Raji (cell line): ENCODE measurements around the gene PSMG4.

Source experiments
- POLR2A ChIP-seq: IDR thresholded peaks from 2 replicates; pipeline ENCODE4 v1.6.1; 2011; ENCODE audit warnings: low read depth, low read length, control low read depth; ENCODE audit not compliant: insufficient read depth

Gene PSMG4

DNA sequence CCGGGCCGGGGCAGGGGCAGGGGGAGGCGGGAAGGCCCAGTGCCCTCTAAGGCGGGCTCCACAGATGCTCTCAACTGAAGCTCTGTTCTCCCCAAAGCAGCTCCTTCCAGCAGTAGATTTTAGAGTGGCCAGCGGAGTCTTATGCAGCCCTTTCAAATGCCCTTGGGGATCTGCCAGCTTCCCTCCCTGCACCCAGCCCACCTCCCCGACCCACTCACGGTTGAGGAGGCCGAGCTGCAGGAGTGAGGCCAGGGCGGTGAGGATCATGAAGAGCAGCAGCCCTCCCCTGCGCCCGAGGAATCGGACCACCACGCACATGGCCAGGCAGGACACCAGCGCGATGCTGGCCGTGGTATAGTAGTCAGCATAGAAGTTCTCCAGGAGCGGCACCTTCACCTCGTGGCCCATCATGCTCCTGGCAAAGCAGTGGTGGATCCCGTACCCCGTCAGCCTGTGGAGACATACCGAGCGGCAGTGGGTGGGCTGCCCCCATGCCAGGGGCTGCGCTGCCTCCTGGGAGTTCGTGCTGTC lies 28.0 kb downstream of the PSMG4 start:
- no peak for TF ChIP-seq POLR2A

DNA sequence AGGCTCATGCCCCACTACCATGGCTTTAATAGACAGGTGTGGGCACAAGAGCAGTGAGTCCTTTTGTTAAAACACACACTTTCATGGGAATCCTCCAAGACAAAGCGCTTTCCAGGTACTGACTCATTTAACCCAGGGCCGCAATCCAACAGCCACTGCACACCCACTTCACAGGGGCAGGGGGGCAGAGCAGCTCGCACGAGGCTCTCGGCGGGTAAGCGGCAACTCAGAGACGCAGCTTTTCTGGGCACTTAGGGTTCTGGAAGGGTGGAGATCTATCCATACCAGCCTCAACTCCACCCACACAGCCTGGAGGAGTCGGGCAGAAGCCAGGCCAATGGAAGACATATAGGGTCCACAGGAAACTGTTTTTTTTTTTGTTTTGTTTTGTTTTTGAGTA lies 28.6 kb downstream of the PSMG4 start:
- no peak for TF ChIP-seq POLR2A

DNA sequence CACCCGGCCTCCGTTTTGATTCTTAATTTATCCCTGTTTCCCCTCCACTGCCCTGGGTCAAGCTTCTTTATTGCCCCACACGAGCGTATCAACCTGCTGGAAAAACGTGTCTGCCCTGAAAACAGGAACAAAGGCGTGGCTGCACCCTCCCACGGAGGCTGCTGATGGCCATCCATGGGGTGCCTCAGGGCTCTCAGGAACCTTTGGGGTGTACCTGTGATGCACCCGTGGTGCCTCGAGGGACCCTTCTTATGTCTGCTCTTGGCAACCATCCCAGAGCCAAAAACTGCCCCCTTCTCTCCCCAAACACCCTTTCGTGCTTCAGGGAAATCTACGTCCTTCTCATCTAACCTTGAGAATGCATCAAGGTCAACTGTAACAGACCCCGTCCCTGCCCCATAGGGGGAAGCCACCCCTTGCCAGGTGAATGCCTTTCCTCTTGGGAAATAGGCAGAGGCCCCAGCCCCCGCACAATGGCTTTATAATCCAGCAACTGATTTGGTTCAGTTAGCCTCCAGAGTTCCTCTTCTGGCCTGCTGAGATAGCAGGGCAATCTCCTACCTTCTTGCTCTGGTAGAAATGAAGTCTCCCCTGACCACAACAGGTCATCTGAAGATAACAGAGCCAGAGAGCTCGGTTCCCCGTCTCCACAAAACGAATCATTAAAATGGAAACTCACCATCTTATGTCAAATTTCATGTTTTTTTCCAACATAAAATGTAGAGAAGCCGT lies 29.4 kb downstream of the PSMG4 start:
- no peak for TF ChIP-seq POLR2A

DNA sequence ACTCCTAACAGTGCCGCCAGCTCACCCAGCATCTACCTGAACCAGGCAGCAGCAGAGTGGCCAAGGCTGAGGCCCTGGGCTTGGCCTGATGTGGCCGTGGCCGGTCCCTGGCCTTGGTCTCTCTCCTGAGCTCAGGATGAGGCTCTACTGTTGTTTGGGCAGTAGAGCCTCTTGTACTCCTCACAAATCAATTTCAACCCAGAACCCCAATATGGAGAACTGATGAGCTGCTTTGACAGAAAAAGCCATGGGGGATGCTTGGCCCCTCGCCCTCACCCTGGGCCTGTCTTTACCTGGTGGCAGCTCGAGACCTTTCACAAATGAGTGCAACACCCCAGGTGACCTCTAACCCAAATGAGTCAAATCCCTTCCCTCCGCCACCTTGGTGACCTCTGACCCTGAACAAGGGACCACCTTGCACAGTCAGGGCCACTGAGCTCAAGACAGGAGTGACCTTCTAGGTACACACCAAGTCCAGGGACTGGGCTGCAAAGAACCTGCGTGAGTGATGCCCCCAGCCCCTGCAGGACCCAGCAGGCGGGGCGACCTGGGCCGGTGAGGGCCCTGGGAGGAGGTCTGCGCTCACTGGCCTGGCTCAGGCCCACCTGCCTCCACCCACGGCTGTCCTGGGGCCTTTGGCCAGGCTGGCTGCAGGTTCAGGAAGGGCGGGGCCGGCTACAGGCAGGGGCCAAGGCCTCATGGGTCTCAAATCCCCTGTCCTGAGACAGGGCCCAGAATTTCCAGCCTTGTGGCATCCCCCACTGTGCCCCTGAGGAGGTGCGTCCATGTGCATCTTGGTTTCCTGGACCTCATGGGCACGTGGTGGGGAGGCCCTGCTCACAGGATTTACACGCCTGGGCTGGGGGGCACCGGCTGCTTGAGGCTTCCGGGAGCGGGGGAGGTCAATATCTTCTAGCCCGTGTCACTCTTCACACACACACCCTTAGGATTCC lies 30.2 kb downstream of the PSMG4 start:
- no peak for TF ChIP-seq POLR2A

DNA sequence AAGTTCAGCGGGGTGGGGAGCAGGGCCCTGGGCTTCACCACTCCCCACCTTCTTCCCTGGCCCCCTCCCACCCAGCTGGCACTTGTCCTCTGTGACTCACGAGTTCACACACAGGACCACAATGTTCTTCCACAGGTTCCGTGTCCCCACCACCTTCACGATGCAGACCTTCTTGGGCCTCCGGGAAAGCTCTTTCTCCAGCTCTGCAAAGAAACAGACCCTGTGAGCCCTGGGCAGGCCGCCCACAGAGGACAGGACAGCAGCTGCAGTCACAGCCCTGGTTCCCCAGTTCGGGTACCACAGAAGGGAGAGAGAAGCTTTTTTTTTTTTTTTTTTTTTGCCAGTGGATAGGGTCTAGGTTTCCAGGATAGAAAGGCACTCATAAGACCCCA lies 30.9 kb downstream of the PSMG4 start:
- TF ChIP-seq POLR2A, result no peak

DNA sequence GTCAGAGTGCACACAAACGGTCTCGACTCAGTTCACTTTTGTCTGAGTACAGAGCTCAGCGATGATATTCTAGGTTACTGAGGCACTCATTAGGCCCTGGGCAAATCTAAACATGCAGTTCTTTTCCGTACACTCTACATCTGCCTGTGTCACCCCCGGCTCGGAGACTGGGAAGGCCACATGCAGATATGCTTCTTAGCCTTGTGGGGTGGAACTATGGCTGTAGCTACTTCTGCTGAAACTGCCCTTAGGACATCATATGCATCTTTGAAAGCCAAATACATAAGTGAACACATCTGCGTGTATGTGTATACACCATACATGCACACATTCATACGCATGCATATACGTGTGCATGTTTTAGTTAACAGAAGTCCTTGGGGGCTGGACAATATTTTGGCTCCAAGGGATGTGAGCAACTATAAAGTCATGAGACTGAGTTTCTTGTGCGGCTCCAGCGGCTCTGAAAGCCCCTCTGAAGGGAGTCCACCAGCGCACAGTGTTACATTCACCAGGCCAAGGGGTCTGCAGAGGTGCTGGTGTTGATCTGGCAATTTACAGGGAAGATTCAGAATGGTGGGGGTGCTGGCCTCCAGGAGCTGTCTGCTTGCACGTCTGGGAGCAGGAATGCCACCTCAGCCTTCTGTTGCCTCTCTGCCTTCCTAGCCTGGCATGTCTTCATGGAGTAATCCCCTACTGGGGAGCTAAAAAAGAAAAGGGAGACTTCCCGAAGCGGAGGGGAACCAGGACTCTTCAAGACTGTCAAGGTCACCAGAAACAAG lies 31.6 kb downstream of the PSMG4 start:
- no peak for TF ChIP-seq POLR2A

DNA sequence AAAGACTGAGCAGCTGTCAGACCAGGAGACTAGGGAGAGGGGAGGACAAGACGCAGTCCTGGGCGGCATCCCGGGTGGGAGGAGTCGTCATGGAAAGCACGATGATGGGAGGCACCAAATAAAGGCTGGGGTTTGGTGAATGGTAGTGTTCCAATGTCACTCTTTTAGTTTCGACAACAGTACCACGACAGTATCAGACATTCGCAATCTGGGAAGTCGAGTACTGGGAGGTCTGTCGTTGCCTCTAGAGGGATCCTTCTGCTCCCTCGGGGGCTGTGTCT lies 32.1 kb downstream of the PSMG4 start:
- TF ChIP-seq POLR2A, result no peak

DNA sequence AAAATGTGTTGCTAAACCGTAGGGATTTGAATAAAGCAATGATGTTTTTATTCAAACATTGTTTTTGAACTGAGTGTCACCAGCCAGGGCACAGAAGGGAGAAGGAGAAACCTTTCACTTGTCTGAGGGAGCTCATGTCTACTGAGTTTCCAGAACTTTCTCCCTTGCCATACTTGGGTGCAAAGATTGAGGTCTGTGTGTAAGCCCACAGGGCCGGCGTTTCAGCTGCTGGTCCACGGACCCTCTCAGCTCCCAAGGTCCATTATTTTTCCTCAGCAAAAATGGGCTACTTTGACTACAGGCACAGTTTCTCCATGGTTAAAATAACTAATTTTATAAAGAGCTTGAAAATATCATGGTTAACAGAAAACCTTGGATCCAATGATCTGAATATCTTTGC lies 32.6 kb downstream of the PSMG4 start:
- TF ChIP-seq POLR2A, result no peak

DNA sequence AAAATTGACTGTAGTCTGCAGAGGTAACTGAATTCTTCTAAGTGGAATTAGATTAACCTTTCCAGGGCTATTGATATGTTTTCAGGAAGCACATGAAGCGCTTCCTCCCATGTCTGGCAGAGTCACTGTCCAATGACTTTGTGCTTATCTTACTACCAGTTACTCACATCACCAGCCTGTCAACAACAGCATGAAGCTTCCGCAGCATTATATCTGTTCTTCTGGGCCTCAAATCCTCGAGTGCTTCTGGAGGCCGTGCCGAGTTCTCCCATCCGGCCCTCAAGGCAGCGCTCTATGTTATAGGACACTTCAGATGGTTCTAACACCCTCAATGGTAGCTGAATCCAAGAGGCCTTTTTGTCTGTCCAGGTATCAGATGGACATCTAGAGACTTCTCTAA lies 33.2 kb downstream of the PSMG4 start:
- no peak for TF ChIP-seq POLR2A

DNA sequence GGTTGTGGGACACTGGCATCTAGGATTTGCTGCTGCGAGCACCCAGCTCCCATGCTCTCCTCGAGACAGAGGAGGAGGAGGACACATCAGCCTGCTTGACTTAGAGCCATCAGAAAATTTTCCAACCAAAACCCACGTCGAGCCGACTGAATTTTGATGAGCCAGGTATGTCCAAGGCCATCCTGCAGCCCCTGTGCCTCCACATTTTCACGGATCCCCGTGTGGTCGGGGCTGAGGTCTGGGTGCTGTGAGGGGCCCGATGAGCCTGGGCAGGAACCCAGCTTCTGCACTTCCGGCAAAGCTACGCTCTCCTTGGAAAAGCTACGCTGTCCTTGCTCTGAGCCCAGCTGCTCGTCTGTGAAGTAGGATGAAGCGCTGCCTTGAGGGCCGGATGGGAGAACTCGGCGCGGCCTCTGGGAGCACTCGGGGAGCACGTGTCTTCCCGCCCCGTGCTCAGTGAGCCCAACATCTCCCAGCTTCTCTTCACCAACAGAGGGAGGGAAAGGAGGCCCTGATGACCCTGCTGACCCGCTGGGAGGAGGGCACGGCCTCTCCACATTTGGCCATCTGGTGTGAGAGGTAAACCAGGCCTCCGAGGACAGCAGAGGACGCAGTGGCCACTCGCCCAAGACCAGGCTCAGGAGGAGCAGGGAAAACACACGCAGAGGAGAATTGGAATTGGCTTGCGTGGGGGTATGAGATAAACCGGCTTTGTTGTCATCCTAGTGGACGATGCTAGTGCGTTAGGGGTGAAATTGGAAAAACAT lies 33.9 kb downstream of the PSMG4 start:
- TF ChIP-seq POLR2A, result no peak

DNA sequence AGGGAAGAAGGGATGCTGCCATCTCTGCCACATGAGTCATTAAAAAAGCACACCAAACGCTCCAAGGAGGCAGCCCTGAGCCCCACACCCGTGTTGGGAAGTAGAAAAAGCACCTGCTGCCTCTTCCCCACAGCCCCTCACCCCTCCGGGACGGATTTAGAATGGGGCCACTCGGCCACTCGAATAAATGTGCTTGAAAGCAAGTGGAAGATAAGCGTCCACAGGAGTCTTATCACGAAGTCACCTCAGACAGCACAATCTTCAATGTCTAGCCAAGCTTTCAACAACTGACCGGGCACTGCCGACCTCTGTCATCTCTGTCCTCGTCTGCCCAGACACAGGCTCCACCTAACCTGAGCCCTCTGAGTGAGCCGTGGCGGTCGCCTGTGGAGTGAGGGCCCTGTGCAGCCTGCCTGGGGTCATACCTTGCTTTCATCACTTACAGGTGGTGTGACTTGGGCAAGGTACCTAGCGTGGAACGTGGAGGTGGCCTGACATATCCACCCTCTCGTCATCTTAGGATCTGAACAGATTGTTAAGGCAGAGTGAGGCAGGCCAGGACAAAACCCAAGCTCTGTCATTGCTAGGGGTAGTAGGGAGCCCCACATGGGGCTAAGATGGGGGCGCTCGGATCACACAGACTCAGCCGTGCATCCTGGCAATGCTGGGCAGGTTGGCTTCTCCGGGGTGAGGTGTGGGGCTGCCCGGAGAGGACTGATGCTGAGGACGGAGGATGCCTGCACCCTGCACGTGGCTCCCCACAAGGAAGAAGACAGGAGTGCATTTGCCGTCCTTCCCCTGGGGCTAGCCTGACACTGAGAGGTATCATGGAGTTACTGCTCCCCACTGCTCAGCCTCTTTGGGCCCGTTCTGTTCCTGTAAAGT lies 34.8 kb downstream of the PSMG4 start:
- TF ChIP-seq POLR2A, result no peak

DNA sequence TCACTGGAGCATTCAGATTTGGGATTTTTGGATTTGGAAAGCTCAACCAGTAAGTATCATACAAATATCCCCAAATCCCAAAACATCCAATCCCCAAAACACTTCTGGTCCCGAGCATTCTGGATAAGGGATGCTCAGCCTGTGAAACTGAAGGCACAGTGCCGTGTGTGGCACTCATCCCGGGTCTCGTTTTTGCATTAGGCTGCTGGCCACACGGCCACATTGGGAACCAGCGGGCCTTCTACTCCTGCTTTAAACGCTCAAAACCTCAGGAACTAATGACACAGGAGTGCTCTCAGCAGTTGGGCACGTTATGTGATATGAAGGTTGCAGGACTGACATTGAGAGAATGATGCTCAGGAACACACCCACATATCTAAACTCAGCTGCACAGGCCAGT lies 35.6 kb downstream of the PSMG4 start:
- no peak for TF ChIP-seq POLR2A

DNA sequence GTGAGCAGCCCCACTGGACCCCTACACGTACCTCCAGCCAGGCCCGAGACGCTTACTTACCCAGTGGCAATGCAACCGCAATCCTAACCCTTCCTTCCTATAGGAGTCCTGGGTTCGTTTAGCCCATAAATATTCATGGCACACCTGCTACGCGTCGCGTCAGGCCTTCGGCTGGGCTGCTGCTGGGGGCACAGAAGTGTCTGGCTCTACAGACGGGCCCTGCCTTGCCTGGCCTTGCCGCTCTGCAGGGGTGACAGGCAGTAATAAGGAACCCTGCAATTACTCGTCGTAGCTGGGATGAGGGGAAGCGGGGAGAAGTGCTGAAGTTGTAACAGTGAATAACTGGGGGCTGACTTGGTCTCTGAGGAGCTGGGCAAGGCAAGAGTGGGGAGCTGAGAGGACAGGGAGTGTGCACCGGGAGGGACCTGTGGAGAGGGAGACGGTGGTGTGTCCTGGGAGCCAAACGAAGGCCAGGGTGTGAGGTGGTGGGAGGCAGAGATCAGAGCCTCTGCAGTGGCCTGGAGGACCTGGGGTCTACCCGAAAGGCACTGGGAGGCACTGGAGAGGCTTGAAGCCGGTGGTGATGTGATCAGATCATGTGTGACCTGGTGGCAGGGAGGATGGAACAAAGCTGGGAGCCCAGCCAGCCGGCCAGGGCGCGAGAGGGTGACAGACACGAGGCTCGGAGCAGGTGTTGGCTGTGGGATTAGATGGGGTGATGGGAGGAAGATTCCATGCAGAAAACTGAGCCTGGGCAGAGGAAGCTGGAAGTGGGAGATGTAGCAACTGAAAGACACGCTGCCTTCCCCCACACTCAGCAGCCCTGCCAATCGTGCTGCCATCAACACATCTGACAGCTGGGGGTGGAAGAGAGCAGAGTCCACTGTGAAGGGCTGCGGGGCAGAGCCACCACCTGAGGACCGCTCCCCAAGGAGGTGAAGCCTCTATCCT lies 36.4 kb downstream of the PSMG4 start:
- TF ChIP-seq POLR2A, result no peak

DNA sequence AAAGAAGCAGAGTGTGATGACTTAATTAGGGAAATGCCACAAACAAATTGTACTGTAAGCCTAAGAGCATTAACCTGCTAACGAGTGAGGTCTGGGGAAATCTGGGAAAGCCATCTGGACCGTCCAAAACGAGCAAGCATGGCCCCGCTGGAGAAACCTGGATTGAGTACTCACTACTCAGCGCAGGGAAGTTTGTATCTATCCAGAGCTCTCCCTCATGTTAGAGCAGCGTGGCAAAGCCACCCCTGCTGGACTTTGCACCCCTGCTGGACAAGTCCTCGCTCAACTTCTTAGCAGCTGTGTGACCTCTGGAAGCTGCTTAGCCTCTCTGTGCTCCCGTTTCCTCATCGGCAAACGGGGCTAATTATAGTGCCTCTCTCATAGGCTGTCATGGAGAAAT lies 37.3 kb downstream of the PSMG4 start:
- TF ChIP-seq POLR2A, result no peak
